Activated naive CD4-positive, alpha-beta T cell treated with anti-CD3 and anti-CD28 coated beads for 36 hours (primary cell): Measurements from ENCODE around the gene ANKRD24. TPM values are rescaled to one million over a fixed set of nuclear protein-coding genes. Genes with fewer than 3 reads are reported as not detected.
"Not testable (repeated sequence)": the region's sequence is repeated elsewhere in the genome, so short reads cannot be mapped to it uniquely, and the experiment has no call there.

Experiments
- CTCF ChIA-PET: fragments of 350-600 bp; sonication (Branson Sonifier 250); formaldehyde crosslinking; loops from one replicate; lab custom pipeline; 2021; ENCODE audit warnings: antibody characterized with exemption; lab: Charles Lee
- DNase-seq: peaks from one replicate; pipeline ENCODE4 v3.0.0-alpha.2; 2020
- H3K27ac Mint-ChIP-seq: one replicate; pipeline ENCODE4 v1.8.0; 2021; ENCODE audit warnings: mild to moderate bottlenecking, mixed read lengths
- H3K27me3 Mint-ChIP-seq: one replicate; pipeline ENCODE4 v1.8.0; 2021; ENCODE audit warnings: low read depth, mixed read lengths
- H3K36me3 Mint-ChIP-seq: one replicate; pipeline ENCODE4 v1.8.0; 2021; ENCODE audit warnings: low read depth, mixed read lengths
- H3K4me1 Mint-ChIP-seq: one replicate; pipeline ENCODE4 v1.8.0; 2021; ENCODE audit warnings: low read depth, mixed read lengths
- H3K4me3 Mint-ChIP-seq: one replicate; pipeline ENCODE4 v1.8.0; 2021; ENCODE audit warnings: mild to moderate bottlenecking, moderate library complexity, mixed read lengths
- H3K9me3 Mint-ChIP-seq: one replicate; pipeline ENCODE4 v1.8.0; 2021; ENCODE audit warnings: mixed read lengths
- intact Hi-C: fragments of 100-400 bp; cut with micrococcal nuclease; formaldehyde crosslinking; loops from one replicate; pipeline ENCODE4 v1.15.1; 2023
- total RNA-seq, 2 experiments: library from RNA; stranded (reverse); gene quantifications; one replicate each; pipeline ENCODE4 v1.2.3, GENCODE V29; 2021

ANKRD24 gene
- total RNA-seq, 2 experiments from 2014 or later = 2.5 to 2.6 TPM

GRCh38 chr19:4241824-4242430 lies 59.4 kb downstream of the ANKRD24 start:
- CTCF ChIA-PET = interaction anchor here (1.2 to 1.3 kb wide), 3 partner anchors 9 to 25 kb away, joined by 3 to 4 read pairs (median 4); no protein-coding TSS in a partner anchor
- no peaks in the 10 kb centered on the region for H3K27me3 Mint-ChIP-seq
- no peak for DNase-seq
- H3K36me3 Mint-ChIP-seq = no peaks in the 10 kb centered on the region
- H3K4me1 Mint-ChIP-seq = peaks cover 5% of the 10 kb centered on the region
- peaks cover 8% of the 10 kb centered on the region for H3K9me3 Mint-ChIP-seq
- H3K4me3 Mint-ChIP-seq = no peak overlapping the region
- intact Hi-C loops = no loop called here
- no peak overlapping the region for H3K27ac Mint-ChIP-seq

- Mint-ChIP-seq H3K36me3 (peaks cover 22% of the 10 kb centered on the region), H3K4me1 (peaks cover 22% of the 10 kb centered on the region), H3K27ac (peak overlapping the region; percentile 95), H3K4me3 (peak overlapping the region; percentile 15)
- CTCF ChIA-PET = interaction anchor here (1.8 kb wide), 1 partner anchor 11 kb away, joined by 7 read pairs; no protein-coding TSS in a partner anchor
- not testable (repeated sequence) for DNase-seq, H3K27me3 Mint-ChIP-seq, H3K9me3 Mint-ChIP-seq
- intact Hi-C loops = loop anchor here (2.0 to 5.0 kb wide), 2 partner anchors 211 to 259 kb away; partner anchors contain the start of genes EEF2 and UBXN6
Observed at GRCh38 chr19:4245938-4246337, 63.4 kb downstream of the ANKRD24 start.

- H3K27ac Mint-ChIP-seq = peak within 1 kb of the TSS; percentile 95
- intact Hi-C loops = loop anchor here (1.0 to 5.0 kb wide), 9 partner anchors 18 to 260 kb away; partner anchors contain the start of genes EBI3, EEF2, SH3GL1 and TMIGD2
- H3K27me3 Mint-ChIP-seq = no peaks in the 10 kb centered on the region
- H3K4me3 Mint-ChIP-seq = peak within 1 kb of the TSS; percentile 80
- CTCF ChIA-PET = interaction anchor here (0.6 to 1.8 kb wide), 7 partner anchors 10 to 154 kb away, joined by 3 to 7 read pairs (median 5); partner anchors contain the start of gene MPND
- H3K36me3 Mint-ChIP-seq = peaks cover 25% of the 10 kb centered on the region
- peak; percentile 100 for DNase-seq
- peaks cover 22% of the 10 kb centered on the region for H3K4me1 Mint-ChIP-seq
- H3K9me3 Mint-ChIP-seq = peaks cover 3% of the 10 kb centered on the region
Observed at GRCh38 chr19:4246767-4247593, 64.5 kb downstream of the ANKRD24 start, which contains the start of gene YJU2. TSS of gene YJU2 (plus strand) at chr19:4247080. CDS start at chr19:4247147, 67 bp downstream.

GRCh38 chr19:4256563-4256962 lies 74.1 kb downstream of the ANKRD24 start:
- CTCF ChIA-PET = interaction anchor here (1.3 to 2.2 kb wide), 4 partner anchors 8 to 15 kb away, joined by 4 to 7 read pairs (median 5); partner anchors contain the start of gene YJU2
- Mint-ChIP-seq H3K9me3 (peaks cover 1% of the 10 kb centered on the region), H3K27me3 (no peaks in the 10 kb centered on the region), H3K4me1 (no peaks in the 10 kb centered on the region), H3K36me3 (peaks cover 46% of the 10 kb centered on the region), H3K27ac (no peak overlapping the region), H3K4me3 (no peak overlapping the region)
- no peak for DNase-seq
- intact Hi-C loops = no loop called here

- intact Hi-C loops = no loop called here
- H3K36me3 Mint-ChIP-seq = peaks cover 48% of the 10 kb centered on the region
- no peaks in the 10 kb centered on the region for H3K27me3 Mint-ChIP-seq
- peaks cover 1% of the 10 kb centered on the region for H3K9me3 Mint-ChIP-seq
- H3K4me1 Mint-ChIP-seq = no peaks in the 10 kb centered on the region
- H3K4me3 Mint-ChIP-seq = no peak overlapping the region
- no peak for DNase-seq
- CTCF ChIA-PET = interaction anchor here (1.3 to 2.2 kb wide), 4 partner anchors 9 to 15 kb away, joined by 4 to 7 read pairs (median 5); partner anchors contain the start of gene YJU2
- H3K27ac Mint-ChIP-seq = no peak overlapping the region
Observed at GRCh38 chr19:4257025-4257424, 74.5 kb downstream of the ANKRD24 start.

- intact Hi-C loops = no loop called here
- peaks cover 1% of the 10 kb centered on the region for H3K9me3 Mint-ChIP-seq
- H3K4me1 Mint-ChIP-seq = peaks cover 1% of the 10 kb centered on the region
- DNase-seq = no peak
- CTCF ChIA-PET = interaction anchor here (2.2 kb wide), 1 partner anchor 9 kb away, joined by 6 read pairs; no protein-coding TSS in a partner anchor
- H3K27ac Mint-ChIP-seq = no peak overlapping the region
- H3K36me3 Mint-ChIP-seq = peaks cover 40% of the 10 kb centered on the region
- H3K27me3 Mint-ChIP-seq = no peaks in the 10 kb centered on the region
- H3K4me3 Mint-ChIP-seq = no peak overlapping the region
Observed at GRCh38 chr19:4258181-4258580, 75.7 kb downstream of the ANKRD24 start.

GRCh38 chr19:4260613-4261191 lies 78.2 kb downstream of the ANKRD24 start:
- intact Hi-C loops = no loop called here
- Mint-ChIP-seq H3K4me1 (peaks cover 16% of the 10 kb centered on the region), H3K9me3 (peaks cover 1% of the 10 kb centered on the region), H3K27me3 (no peaks in the 10 kb centered on the region), H3K36me3 (peaks cover 34% of the 10 kb centered on the region), H3K4me3 (no peak overlapping the region), H3K27ac (no peak overlapping the region)
- CTCF ChIA-PET = interaction anchor here (0.7 to 0.9 kb wide), 3 partner anchors 28 to 264 kb away, joined by 3 read pairs; no protein-coding TSS in a partner anchor
- DNase-seq = no peak

- Mint-ChIP-seq H3K9me3 (no peaks in the 10 kb centered on the region), H3K27me3 (no peaks in the 10 kb centered on the region), H3K4me1 (peaks cover 20% of the 10 kb centered on the region), H3K36me3 (peaks cover 35% of the 10 kb centered on the region), H3K4me3 (no peak overlapping the region), H3K27ac (peak overlapping the region; percentile 78)
- CTCF ChIA-PET = interaction anchor here (0.7 to 1.2 kb wide), 3 partner anchors 88 to 203 kb away, joined by 5 to 8 read pairs (median 5); no protein-coding TSS in a partner anchor
- intact Hi-C loops = loop anchor here (5.0 kb wide), 1 partner anchor 37 kb away; the partner anchor contains the start of genes FSD1 and TMIGD2
- no peak for DNase-seq
Observed at GRCh38 chr19:4264812-4265211, 82.3 kb downstream of the ANKRD24 start.

- Mint-ChIP-seq H3K9me3 (no peaks in the 10 kb centered on the region), H3K27me3 (no peaks in the 10 kb centered on the region), H3K36me3 (peaks cover 32% of the 10 kb centered on the region), H3K4me3 (no peak overlapping the region), H3K4me1 (peaks cover 20% of the 10 kb centered on the region), H3K27ac (no peak overlapping the region)
- DNase-seq = no peak
- intact Hi-C loops = loop anchor here (2.0 to 5.0 kb wide), 2 partner anchors 36 to 76 kb away; partner anchors contain the start of genes FSD1, MPND and TMIGD2
- CTCF ChIA-PET = interaction anchor here (0.5 to 3.5 kb wide), 28 partner anchors 9 to 243 kb away, joined by 3 to 53 read pairs (median 4); partner anchors contain the start of genes CHAF1A, MPND, SH3GL1 and STAP2
Observed at GRCh38 chr19:4266253-4267000, 83.9 kb downstream of the ANKRD24 start.

GRCh38 chr19:4267101-4267900 lies 84.8 kb downstream of the ANKRD24 start:
- H3K9me3 Mint-ChIP-seq = no peaks in the 10 kb centered on the region
- intact Hi-C loops = loop anchor here (1.0 to 5.0 kb wide), 6 partner anchors 35 to 258 kb away; partner anchors contain the start of genes FSD1, MPND, SH3GL1 and STAP2
- peaks cover 20% of the 10 kb centered on the region for H3K4me1 Mint-ChIP-seq
- CTCF ChIA-PET = interaction anchor here (0.5 to 3.5 kb wide), 30 partner anchors 8 to 502 kb away, joined by 3 to 53 read pairs (median 4); partner anchors contain the start of genes CHAF1A, SH3GL1, STAP2 and TMIGD2
- no peaks in the 10 kb centered on the region for H3K27me3 Mint-ChIP-seq
- H3K36me3 Mint-ChIP-seq = peaks cover 35% of the 10 kb centered on the region
- DNase-seq = peak; percentile 79
- H3K4me3 Mint-ChIP-seq = no peak overlapping the region
- no peak overlapping the region for H3K27ac Mint-ChIP-seq
